ENCODE results near the gene CLEC17A.
"Not testable (repeated sequence)": the region's sequence is repeated elsewhere in the genome, so short reads cannot be mapped to it uniquely, and the experiment has no call there.

The CLEC17A gene

DNA sequence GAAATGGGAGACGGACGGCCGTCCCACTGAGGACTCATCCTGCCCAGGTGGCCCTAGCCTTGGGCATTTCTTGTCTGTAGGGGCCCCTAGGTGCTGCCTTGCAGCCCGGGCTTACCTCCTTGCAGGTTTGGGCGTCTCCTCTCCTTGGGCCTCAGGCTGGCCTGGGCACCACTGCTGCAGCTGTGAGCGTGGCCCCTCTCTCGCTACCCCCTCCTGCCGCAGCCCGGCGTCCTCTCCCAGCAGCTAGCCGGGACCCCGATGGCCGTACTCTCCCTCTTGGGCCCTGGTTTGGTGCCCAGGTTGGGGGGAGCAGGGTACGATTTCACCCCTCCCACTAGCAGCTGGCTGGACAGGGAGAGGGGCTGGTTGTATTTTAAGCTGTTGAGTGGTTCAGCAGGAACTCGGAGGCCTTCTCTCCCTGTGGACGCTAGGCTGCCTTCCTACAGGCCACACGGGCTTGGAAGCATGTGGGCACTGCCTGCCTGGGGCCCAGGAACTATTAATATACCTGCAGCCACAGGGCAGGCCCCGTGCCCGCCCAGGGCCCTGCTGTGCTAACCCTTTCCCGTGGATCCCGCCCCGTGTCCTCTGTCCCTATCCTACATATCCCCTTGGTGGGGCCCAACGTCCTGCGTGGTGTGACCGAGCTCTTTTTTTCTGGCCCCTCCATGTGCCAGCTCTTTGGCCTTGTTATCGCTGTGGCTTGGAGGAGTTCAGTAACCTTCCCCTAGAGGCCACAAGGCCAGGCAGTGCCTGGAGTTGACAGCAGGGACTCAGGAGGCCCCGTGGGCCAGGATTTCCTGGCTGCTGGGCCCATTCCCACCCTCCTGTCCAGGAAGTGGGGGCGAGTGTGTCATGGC is 22.7 kb upstream of the CLEC17A start:
- DNase-seq: no peak

DNA sequence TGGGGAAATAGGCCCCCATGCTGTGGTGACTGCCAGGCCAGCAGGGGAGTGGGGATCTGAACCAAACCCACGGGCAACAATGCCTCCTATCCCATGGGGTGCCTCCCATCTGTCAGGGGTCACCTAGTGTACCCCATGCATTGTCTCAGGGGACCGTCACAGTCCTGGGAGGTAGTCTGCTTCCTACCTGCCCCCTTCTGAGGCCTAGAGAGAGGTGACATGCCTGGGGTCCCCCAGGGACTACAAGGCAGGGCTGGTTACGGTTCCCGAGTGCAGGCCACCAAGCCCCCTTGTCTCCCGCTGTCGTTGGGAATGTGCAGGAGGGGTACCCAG is 22.1 kb upstream of the CLEC17A start:
- DNase-seq: no peak

DNA sequence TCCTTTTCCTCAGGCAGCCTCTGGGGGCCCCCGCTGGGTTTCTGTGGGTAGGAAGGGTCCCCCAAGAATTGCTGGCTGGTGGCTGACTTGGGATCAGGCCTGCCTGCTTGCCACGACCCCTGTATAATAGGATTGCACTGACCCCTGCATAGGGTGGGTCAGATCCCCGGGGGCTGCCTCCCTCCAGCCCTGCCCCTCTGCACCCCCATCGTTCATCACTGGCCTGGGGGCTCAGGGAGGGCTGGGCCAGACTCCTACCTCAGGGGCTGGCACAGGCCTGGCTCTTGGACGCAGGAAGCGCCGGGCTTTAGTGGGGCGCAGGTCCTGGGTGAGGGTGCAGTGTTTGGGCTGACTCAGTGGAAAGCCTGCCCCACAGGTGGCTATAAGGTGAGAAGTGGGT is 21.6 kb upstream of the CLEC17A start:
- DNase-seq: no peak

DNA sequence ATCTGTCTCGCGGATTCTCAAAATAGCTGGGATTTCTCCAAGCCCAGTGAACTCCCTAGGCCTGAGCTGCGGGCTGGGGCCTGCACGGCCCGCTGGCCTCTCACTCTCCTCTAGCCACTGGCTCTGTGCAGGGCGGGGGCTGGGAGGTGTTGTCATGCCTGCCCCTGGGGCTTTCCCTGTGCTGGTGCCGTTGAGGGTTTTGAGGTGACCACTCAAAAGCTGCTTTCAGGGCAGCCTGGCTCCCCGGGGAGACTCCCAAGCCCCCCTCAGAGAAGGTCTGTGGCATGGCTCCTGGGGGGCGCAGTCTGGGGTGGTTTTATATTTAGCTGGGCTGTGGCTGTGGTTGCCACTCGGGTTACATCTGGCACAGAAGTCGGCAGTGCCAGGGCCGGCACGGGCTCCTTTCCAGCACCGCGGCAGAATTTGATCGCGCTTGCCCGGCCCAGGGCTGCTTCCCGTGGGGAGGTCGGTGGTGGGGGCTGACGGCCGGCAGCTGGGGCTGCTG is 21.0 kb upstream of the CLEC17A start:
- no peak for DNase-seq

DNA sequence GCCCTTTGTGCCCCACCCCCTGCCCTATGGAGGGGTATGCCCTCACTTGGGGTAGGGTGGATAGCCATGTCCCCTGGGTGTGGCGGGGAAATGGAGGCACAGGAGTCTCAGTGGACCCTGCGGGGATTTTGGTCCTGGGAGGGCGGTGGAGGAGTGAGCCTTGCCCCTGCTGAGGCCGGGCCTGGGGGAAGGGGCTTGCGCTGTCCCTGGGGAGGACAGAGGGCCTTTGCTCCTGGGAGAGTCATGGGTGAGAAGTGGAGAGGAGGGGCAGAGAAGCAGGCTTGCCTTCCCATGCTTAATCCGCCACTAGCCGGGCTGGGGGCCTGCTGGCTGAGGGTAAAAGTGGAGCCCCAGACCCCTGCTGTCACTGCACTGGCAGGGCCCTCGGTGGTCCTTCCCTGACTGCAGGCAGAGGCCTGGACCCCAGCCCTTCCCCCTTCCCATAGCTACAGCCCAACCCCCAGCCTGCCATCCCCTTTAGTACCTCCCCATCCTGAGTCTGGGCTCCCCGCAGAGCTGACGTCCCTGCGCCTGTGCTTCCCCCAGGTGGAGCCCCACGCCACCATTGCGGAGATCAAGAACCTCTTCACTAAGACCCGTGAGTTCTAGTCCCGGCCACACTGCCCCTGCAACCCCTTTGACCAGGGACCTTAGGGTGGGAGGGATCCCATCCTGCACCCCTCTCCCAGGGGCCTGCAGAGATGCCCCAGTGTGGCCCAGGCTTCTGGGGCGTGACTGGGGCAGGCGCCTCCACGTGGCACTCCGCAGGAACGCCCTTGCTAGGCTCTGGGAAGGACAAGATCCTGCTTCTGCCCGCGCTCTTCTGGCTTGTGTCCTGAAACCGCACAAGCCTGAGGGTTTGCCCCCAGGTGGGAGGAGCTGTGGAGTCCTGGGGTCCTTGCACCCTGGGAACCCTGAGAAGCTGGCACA is 20.0 kb upstream of the CLEC17A start:
- no peak for DNase-seq

DNA sequence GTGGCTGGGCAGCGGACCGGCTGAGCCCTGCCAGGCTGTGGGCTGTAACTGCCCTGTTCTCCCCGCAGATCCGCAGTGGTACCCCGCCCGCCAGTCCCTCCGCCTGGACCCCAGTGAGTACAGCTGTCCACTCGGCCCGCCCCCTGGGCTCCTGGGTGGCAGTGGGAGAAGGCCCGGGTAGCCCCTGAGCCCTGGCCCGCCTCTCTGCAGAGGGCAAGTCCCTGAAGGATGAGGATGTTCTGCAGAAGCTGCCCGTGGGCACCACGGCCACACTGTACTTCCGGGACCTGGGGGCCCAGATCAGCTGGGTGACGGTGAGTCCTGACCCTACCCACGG is 19.3 kb upstream of the CLEC17A start:
- DNase-seq: no peak

DNA sequence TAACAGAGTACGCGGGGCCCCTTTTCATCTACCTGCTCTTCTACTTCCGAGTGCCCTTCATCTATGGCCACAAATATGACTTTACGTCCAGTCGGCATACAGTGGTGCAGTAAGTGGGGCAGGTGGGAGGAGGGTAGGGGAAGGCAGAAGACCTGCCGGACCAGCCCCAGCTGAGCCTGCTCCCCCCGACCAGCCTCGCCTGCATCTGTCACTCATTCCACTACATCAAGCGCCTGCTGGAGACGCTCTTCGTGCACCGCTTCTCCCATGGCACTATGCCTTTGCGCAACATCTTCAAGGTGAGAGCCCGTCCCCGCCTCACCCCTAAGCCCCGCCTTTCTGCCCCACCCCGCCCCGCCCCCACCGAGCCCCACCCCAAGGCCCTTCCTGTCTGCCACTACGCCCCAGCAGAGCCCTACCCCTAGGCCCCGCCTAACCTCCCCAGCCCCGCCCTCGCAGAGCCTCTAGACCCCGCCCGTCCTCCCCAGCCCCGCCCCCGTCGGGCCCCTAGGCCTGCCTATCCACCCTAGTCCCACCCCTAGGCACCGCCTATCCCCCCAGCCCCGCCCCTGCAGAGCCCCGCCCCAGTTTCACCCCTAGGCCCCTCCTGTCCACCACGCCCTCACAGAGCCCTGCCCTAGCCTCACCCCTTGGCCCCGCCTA is 18.8 kb upstream of the CLEC17A start:
- DNase-seq: peak in 4 of 5 donors; percentile 29 to 44 (median 40)

DNA sequence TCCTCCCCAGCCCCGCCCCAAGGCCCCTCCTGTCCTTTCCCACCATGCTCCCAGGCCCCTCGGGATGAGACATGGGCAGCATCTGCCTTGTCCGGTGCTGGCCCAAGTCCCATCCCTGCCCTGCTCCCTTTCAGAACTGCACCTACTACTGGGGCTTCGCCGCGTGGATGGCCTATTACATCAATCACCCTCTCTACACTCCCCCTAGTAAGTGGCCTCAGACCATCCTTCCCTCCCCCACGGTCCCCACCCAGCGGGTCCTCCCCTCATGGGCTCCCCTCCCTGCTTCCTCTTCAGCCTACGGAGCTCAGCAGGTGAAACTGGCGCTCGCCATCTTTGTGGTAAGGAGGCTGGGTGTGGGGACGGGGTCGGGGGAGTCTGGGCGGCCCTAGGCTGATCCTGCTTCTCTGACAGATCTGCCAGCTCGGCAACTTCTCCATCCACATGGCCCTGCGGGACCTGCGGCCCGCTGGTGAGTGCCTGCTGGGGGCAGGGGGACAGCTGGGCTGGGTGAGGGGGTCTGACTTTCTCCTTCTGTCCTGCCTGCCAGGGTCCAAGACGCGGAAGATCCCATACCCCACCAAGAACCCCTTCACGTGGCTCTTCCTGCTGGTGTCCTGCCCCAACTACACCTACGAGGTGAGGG is 18.1 kb upstream of the CLEC17A start:
- DNase-seq: not testable (repeated sequence)

DNA sequence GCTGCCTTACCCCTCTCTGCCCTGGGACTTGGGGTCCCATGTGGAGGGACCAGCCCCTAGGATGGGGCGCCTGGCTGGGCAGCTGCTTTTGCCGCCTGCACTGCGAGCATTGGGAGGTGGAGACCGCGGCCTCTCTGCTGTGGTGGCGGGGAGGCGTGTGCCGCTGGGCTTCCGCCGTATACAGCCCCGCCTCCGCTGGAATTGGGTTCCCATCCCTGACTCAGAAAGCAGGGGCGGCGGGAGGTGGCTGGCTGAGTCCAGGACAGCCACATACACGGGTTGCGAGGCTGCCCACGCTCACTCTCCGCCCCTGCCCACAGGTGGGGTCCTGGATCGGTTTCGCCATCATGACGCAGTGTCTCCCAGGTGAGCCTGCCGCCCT is 17.6 kb upstream of the CLEC17A start:
- DNase-seq: no peak

DNA sequence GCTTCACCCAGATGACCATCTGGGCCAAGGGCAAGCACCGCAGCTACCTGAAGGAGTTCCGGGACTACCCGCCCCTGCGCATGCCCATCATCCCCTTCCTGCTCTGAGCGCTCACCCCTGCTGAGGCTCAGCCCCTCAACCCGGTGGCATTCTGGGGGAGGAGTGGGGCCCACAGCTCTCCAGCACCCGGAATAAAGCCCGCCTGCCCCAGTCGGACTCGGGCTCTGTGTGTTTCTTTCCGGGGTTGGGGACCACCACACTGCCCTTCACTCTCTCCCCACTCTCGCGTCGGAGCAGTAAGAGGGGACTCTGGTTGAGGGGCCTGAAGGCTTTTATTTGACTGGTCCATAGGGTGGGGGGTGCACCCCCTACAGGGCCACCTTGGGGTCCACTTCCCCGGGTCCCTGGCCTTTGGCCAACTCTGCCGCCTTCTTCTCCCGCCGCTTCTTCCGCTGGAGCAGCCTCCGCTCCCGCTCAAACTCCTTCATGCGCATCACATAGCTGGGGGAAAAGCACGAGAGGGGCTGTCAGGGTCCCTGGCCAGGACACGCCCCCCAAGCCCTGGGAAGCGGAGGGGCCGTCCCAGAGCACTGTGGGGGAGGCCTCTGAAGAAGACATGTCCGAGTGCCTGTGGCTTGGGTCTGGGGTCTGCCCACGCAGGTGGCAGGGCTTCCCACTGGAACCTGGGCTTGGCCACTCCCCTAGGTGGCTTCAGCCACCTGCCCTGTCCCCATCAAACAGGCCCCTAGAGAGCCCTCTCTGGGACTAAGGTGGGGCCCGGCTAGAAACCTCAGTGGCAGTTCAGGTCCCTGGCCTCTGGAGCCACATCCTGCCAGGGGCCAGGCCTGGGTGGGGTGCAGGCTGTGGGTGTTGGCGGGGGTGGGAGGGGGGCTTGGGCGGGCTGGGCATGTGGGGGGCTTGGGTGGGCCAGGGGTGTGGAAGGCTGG is 16.8 kb upstream of the CLEC17A start:
- no peak for DNase-seq

DNA sequence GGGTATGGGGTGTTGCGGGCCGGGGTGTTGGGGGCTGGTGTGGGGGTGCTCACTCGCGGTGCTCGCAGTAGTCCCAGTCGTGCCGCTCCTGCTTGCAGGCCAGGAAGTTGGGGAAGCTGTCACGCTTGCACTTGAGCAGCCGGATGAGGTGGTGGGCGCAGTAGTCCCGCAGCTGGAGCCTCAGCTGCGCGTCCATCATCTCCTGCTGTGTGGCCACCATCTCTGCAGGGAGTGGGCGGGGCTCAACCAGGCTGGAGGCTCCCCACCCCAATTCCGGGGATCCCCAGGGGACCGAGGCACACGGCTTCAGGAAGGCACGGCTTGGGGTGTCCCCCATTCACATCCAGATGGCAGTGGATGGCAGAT is 16.2 kb upstream of the CLEC17A start:
- no peak for DNase-seq

DNA sequence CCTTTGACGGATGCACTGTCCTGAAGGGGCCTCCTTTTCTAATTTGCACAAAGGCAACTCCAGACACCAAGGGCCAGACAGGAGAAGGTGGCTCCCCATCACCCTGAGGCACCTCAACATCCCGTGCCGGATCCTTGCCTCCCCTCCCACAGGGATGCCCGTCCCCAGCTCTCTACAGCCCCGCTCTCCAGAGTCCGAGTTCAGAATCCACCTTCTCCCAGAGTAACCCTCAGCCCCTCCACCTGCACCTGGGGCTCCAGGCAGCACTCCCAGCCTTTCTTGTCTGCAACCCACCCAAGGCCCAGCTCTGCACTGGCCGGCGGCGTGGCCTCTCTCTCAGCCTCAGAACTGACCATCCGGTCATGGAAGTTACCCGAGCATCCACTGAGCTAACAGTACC is 15.8 kb upstream of the CLEC17A start:
- no peak for DNase-seq

DNA sequence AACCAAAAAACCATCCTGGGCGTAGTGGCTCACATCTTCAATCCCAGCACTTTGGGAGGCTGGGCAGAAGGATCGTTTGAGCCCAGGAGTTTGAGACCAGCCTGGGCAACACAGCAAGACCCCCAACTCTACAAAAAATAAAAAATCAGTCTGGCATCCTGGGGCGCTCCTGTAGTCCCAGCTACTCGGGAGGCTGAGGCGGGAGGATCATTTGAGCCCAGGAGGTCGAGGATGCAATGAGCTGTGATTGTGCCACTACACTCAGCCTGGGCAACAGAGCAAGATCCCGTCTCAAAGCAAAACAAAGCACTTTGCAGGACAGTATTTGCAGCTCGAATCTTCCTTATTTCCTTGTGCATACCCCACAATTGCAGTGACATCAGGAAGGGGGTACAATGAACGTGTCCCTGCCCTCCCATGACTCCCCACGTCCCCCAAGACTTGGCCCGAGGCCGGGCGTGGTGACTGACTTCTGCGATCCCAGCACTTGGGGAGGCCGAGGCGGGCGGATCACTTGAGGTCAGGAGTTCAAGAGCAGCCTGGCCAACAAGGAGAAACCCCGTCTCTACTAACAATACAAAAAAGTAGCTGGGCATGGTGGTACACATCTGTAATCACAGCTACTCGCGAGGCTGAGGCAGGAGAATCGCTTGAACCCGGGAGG is 11.9 kb upstream of the CLEC17A start:
- DNase-seq: no peak

DNA sequence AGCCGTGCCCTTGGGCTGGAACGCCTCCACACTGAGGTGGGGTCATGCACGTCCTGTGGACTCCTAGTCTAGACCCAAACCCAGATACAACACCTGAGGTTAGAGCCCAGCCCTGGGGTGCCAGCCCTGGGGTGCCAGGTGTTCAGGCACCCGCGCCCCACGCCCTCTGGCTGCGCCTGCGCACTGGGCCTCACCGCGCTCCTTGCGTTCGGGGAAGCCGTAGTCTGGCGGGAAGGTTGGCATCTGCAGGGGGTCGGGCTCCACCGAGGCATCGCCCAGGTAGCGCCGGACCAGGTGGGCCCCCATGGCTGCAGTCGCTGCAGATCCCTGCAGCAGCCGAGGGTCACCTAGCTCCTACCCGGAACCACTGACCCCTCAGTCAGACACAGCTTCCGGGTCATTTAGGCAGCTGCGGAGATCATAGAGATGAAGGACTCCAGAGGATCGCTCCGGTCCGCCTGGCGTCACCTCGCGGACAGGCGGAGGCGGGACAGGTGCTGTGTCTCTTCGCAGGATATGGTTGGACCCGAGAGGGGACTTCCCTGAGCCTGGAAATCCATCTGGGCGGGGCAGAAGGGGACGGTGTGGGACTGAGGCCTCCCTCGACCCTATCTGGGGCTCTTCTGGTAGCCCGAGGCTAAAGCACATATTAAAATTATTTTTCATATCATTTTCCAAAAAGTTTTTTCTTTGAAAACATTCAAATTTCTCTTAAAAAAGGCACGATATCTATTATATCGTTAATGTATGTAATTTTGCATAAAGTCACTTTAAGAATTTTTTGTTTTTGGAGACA is 11.0 kb upstream of the CLEC17A start, which contains the start of gene NDUFB7:
TSS of gene NDUFB7 (minus strand) at position 372 of the 796 bp plus-strand sequence. CDS start at position 306, 66 bp downstream.
- peak; percentile 83 to 94 (median 85) for DNase-seq

DNA sequence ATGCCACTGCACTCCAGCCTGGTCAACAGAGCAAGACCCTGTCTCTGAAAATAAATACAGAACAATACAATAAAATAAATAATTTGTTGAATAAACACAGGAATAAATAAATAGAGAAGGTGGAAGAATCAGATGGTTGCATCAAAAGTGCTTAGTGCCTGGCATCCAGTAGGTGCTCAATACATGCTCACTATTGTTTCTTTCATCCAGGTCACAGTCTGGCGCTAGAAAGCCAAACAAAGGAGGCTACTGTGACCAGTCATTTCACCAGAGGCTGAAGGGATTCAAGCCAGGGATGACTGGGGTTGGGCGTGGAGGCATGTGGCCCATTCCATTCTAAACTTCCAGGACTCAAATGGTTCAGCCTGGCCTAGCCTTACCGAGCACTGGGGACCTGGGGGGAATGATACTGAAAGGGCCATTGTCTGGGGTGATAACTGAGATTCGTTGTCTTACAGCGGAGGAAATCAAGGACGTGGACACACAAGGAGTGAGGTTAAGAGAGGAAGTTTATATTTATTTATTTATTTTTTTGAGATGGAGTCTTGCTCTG is 7.4 kb upstream of the CLEC17A start:
- no peak for DNase-seq

DNA sequence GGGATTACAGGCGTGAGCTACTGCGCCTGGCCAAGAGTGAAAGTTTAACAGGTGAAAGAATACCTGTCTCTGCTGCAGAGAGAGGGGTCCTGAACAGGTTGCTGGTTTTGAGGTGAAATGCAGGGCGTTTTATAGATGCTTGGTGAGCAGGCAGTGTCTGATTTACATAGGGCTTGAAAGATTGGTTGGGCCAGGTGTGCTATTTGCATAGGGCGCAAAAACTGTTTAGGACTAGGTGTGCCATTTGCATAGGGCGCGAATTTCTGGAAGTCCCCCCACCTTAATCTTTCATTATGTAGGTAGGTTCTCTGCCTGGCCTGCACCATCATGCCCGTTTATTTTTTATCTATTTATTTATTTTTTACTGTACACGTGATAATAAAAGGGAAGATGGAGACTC is 6.5 kb upstream of the CLEC17A start:
- DNase-seq: no peak

DNA sequence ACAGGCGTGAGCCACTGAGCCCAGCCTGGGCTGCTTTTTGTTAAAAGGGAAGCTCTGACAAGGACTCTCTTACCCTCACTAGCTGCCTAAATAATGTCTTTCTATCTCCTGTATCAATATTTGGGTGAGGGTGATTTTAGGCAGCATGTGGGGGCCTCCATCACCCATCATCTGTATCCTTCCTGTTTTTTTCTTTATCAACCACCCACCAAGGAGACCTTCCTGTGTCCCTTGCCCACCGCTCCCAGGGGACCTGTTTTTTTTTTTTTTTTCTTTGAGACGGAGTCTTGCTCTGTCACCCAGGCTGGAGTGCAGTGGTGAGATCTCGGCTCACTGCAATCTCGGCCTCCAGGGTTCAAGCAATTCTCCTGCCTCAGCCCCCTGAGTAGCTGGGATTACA is 5.6 kb upstream of the CLEC17A start:
- no peak for DNase-seq

DNA sequence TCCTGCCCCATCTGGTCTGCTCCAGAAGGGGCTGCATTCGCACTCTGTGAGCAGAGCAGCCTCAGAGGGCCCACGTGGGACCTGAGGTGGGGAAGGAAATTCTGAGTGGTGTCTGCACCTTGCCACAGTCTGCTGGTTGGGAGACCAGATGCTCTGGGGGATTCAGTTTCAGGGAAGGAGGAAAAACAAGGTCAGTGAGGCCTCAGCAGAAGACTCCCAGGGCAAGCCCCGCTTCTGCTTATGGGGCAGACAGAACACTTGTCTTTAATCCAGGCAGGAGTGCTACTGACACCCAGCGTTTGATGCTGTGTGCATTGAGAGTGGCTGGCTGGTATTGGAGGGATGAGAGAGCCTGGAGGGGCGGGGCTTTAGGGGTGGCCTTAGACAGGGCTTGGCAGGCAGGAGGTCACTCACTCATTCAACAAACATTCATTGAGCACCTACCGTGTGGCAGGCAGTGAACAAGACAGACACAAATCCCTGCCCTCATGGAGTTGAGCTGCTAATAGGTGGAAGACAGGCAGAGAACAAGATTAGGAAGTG is 4.9 kb upstream of the CLEC17A start:
- no peak for DNase-seq

DNA sequence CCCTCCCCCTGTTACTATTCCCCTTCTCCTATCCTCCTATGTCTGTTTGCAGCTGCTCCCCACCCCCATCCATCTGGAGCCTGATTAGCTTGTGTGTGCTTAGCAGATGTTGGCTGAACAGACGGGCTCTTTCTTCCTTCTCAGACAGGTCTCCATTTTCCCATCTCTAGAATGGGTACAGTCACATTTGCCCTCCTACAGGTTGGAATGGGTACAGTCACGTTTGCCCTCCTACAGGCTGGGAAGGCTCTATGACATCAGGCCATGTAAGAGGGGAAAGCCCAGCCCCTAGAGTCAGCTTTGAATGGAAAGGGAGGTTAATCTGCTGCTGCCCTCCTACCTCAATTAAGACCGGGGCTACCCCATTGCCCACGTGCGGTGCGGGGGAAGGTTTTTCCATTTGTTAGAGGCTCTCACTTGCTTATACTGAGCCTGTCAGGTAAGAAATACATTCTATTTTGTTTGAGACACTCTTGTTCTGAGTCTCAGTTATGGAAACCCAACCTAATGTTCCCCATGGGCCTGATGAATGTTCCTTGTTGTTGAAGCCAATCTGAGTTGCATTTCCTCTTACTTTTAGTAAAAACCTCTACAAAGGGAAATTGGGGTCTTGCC is 2.2 kb upstream of the CLEC17A start:
- DNase-seq: no peak

Measured in T-helper 1 cell (primary cell).